ENCODE data around the gene SUSD4. TPM values are rescaled to one million over a fixed set of nuclear protein-coding genes. Genes with fewer than 3 reads are reported as not detected.

SUSD4 gene
- total and polyA plus RNA-seq, 10 of the 15 experiments (the other 5 are each of a cell fraction or from before 2014, with no cell fraction given) = 0.13 to 1.1 (median 0.26) TPM; not detected in 3

- Histone ChIP-seq H3K27me3 (replicated peaks in 1 of 2; ENCODE audit: control insufficient read depth in 2 of 2, insufficient read depth in 2 of 2, low read length in 1 of 2) (no peaks in the 10 kb centered on the region; a peak in 1 of 4 replicates), H3K36me3 (ENCODE audit: control insufficient read depth in 2 of 2, insufficient read depth in 2 of 2, low read length in 1 of 2) (no peaks in the 10 kb centered on the region), H3K79me2 (ENCODE audit: control insufficient read depth, insufficient read depth, low read length) (no peaks in the 10 kb centered on the region), H3K4me3 (no peak overlapping the region), H3K4me2 (ENCODE audit: control insufficient read depth, insufficient read depth) (no peak overlapping the region), H4K20me1 (ENCODE audit: control insufficient read depth, insufficient read depth) (no peaks in the 10 kb centered on the region), H3K4me1 (ENCODE audit: control insufficient read depth, insufficient read depth, low read length) (no peaks in the 10 kb centered on the region), H3K9me3 (replicated peaks; ENCODE audit: control insufficient read depth, insufficient read depth, low read length) (no peaks in the 10 kb centered on the region; the same call in 2 of the 3 replicates), H2AFZ (ENCODE audit: control insufficient read depth, low read depth, low read length) (no peak overlapping the region), H3K9ac (ENCODE audit: control insufficient read depth, insufficient read depth, low read length) (no peak overlapping the region), H3K27ac (ENCODE audit: control insufficient read depth, insufficient read depth) (no peak overlapping the region)
- ChIA-PET CTCF (no interaction called here), RAD21 (ENCODE audit: unreplicated experiment) (no interaction called here), SMC1A (ENCODE audit: uncharacterized antibody, unreplicated experiment) (no interaction called here), POLR2A (interaction anchor here (0.6 kb wide), 1 partner anchor 1480 kb away, joined by 5 read pairs; no protein-coding TSS in a partner anchor)
- BruUV-seq (replicated peaks) = no TSS peak
- TF ChIP-seq RUNX3 (IDR thresholded peaks at IDR 0.05; ENCODE audit: low read length) (no peak), SUPT20H (IDR thresholded peaks at IDR 0.05; ENCODE audit: borderline replicate concordance, control insufficient read depth, low read depth, low read length) (no peak), MYC (IDR thresholded peaks at IDR 0.05; ENCODE audit: insufficient read depth, insufficient read length, insufficient replicate concordance, low read length, severe bottlenecking) (no peak), TARDBP (IDR thresholded peaks at IDR 0.05; ENCODE audit: borderline replicate concordance) (no peak), NBN (IDR thresholded peaks at IDR 0.05) (no peak), PBX3 (IDR thresholded peaks at IDR 0.05; ENCODE audit: insufficient replicate concordance, low read depth, low read length) (no peak), ZNF207 (IDR thresholded peaks at IDR 0.05; ENCODE audit: borderline replicate concordance) (no peak)
- in situ Hi-C loops (cut with MboI) = no loop called here
- intact Hi-C loops (cut with micrococcal nuclease; ENCODE audit: unreplicated experiment) = no loop called here
- WGBS (ENCODE audit: insufficient coverage, insufficient replicate concordance, low lambda C conversion rate, missing lambda C conversion rate) = 20% methylated on average over 3 of the region's 3 CpGs
- ATAC-seq = no peak
- no peak for DNase-seq (ENCODE audit: low read depth, low spot score)
- FAIRE-seq = no peak
Observed at GRCh38 chr1:223311826-223312225, 52.1 kb downstream of the SUSD4 start.

GRCh38 chr1:223308136-223308535 is 55.8 kb downstream of the SUSD4 start:
- Histone ChIP-seq H3K4me2 (ENCODE audit: control insufficient read depth, insufficient read depth) (no peak overlapping the region), H3K36me3 (ENCODE audit: control insufficient read depth in 2 of 2, insufficient read depth in 2 of 2, low read length in 1 of 2) (no peaks in the 10 kb centered on the region), H3K9ac (ENCODE audit: control insufficient read depth, insufficient read depth, low read length) (no peak overlapping the region), H3K4me1 (ENCODE audit: control insufficient read depth, insufficient read depth, low read length) (no peaks in the 10 kb centered on the region), H3K79me2 (ENCODE audit: control insufficient read depth, insufficient read depth, low read length) (no peaks in the 10 kb centered on the region), H4K20me1 (ENCODE audit: control insufficient read depth, insufficient read depth) (no peaks in the 10 kb centered on the region), H2AFZ (ENCODE audit: control insufficient read depth, low read depth, low read length) (no peak overlapping the region), H3K4me3 (no peak overlapping the region), H3K9me3 (replicated peaks; ENCODE audit: control insufficient read depth, insufficient read depth, low read length) (no peaks in the 10 kb centered on the region), H3K27ac (ENCODE audit: control insufficient read depth, insufficient read depth) (no peak overlapping the region), H3K27me3 (replicated peaks in 1 of 2; ENCODE audit: control insufficient read depth in 2 of 2, insufficient read depth in 2 of 2, low read length in 1 of 2) (no peaks in the 10 kb centered on the region; a peak in 1 of 4 replicates)
- ATAC-seq (no peak), DNase-seq (ENCODE audit: low read depth, low spot score) (no peak), FAIRE-seq (no peak)
- in situ Hi-C loops (cut with MboI) = no loop called here
- SMC1A ChIA-PET (ENCODE audit: uncharacterized antibody, unreplicated experiment) = no interaction called here
- RAD21 ChIA-PET (ENCODE audit: unreplicated experiment) = no interaction called here
- 24% methylated on average over 2 of the region's 2 CpGs for WGBS (ENCODE audit: insufficient coverage, insufficient replicate concordance, low lambda C conversion rate, missing lambda C conversion rate)
- CTCF ChIA-PET = no interaction called here
- no TSS peak for BruUV-seq (replicated peaks)
- intact Hi-C loops (cut with micrococcal nuclease; ENCODE audit: unreplicated experiment) = no loop called here
- POLR2A ChIA-PET = no interaction called here
- TF ChIP-seq ELK1 (IDR thresholded peaks at IDR 0.05; ENCODE audit: low read depth, low read length) = no peak
- no peak for TF ChIP-seq SREBF1 (IDR thresholded peaks at IDR 0.05; ENCODE audit: low read length)
- TF ChIP-seq IRF3 (IDR thresholded peaks at IDR 0.05) = no peak
- TF ChIP-seq USF2 (IDR thresholded peaks at IDR 0.05; ENCODE audit: borderline replicate concordance, low read depth, low read length) = no peak
- TF ChIP-seq CREB1 (IDR thresholded peaks at IDR 0.05; ENCODE audit: low read depth) = no peak
- no peak for TF ChIP-seq IRF4 (IDR thresholded peaks at IDR 0.05; ENCODE audit: low read depth, low read length)

All from GM12878 (cell line).